Naive B cell (primary cell): ENCODE data around the gene TMEM191C. TPM values are rescaled to one million over a fixed set of nuclear protein-coding genes. Genes with fewer than 3 reads are reported as not detected.
"Not testable (repeated sequence)": the region's sequence is repeated elsewhere in the genome, so short reads cannot be mapped to it uniquely, and the experiment has no call there.

ENCODE experiments used
- ATAC-seq, 2 donors: fragments of 150-1000 bp; cut with Tn5 transposase; 2 replicates each; pipeline ENCODE4 v1.10.0; 2021; ENCODE audit warnings: low read depth in 2 of 2, mild to moderate bottlenecking in 2 of 2, moderate library complexity in 2 of 2
- DNase-seq: peaks from one replicate; pipeline ENCODE4 v3.0.0; 2022
- H3K27ac Mint-ChIP-seq, 6 donors: one replicate each; pipeline ENCODE4 v1.8.0; 2020 to 2022; ENCODE audit warnings: mild to moderate bottlenecking in 6 of 6, mixed read lengths in 6 of 6, moderate library complexity in 5 of 6, inconsistent platforms in 2 of 6
- H3K27me3 Mint-ChIP-seq, 3 donors: one replicate each; pipeline ENCODE4 v1.8.0; 2021 to 2022; ENCODE audit warnings: mixed read lengths in 3 of 3, mild to moderate bottlenecking in 1 of 3
- H3K36me3 Mint-ChIP-seq, 2 donors: one replicate each; pipeline ENCODE4 v1.8.0; 2020 to 2022; ENCODE audit warnings: mixed read lengths in 2 of 2, inconsistent platforms in 1 of 2, mild to moderate bottlenecking in 1 of 2
- H3K4me1 Mint-ChIP-seq, 3 donors: one replicate each; pipeline ENCODE4 v1.8.0; 2020 to 2022; ENCODE audit warnings: mixed read lengths in 3 of 3, inconsistent platforms in 1 of 3, mild to moderate bottlenecking in 1 of 3, moderate library complexity in 1 of 3
- H3K4me3 Mint-ChIP-seq, 8 donors: one replicate each; pipeline ENCODE4 v1.8.0; 2020 to 2022; ENCODE audit warnings: mild to moderate bottlenecking in 8 of 8, mixed read lengths in 8 of 8, moderate library complexity in 8 of 8, inconsistent platforms in 2 of 8
- H3K9me3 Mint-ChIP-seq, 7 donors: one replicate each; pipeline ENCODE4 v1.8.0; 2020 to 2022; ENCODE audit warnings: mixed read lengths in 7 of 7, mild to moderate bottlenecking in 5 of 7, inconsistent platforms in 2 of 7, moderate library complexity in 1 of 7
- polyA plus RNA-seq, 6 donors: library from polyadenylated mRNA; unstranded; fragments of 300-500 nt; fragmentation: Illumina TruSeq; gene quantifications; one replicate each; pipeline ENCODE4 v1.2.3, GENCODE V29; 2021; ENCODE audit warnings: low read depth in 6 of 6

Gene TMEM191C
- polyA plus RNA-seq: 1 to 10 TPM in 4 of 6 donors, under 1 TPM in 2; 0.62 to 2.5 (median 1.6) TPM

- peak within 1 kb of the TSS; percentile 86 to 97 (median 93) for H3K4me3 Mint-ChIP-seq
- H3K27ac Mint-ChIP-seq: peak within 1 kb of the TSS; percentile 87 to 99 (median 98)
- H3K4me1 Mint-ChIP-seq, H3K27me3 Mint-ChIP-seq, ATAC-seq, DNase-seq, H3K9me3 Mint-ChIP-seq, H3K36me3 Mint-ChIP-seq: not testable (repeated sequence)
Measured at GRCh38 chr22:21467337-21468193, at the start of gene TMEM191C. TSS of gene TMEM191C (plus strand) at chr22:21467387. CDS start at chr22:21467460, 73 bp downstream.

DNA sequence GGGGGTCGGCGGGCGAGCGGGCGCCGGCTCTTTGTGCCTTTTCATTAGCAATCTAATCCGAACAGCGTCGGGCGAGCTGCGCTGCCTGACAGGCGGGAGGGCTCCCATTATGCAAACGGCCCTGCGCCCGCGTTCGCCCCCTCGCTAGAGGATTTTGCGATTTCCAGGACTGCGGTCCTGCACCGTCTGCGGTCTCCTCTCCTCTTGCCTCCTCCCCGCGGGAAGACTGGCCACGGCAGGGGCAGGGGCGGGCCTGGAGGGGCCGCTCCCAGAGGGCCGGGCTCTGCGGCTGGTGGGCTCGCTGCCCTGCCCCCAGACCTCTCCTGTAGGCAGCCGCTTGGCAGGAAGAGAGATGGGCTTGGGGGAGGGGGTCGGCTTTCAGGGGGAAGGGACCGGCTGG lies 49.3 kb upstream of the TMEM191C start:
- H3K9me3 Mint-ChIP-seq, H3K36me3 Mint-ChIP-seq, H3K27ac Mint-ChIP-seq, DNase-seq, H3K27me3 Mint-ChIP-seq, H3K4me1 Mint-ChIP-seq: not testable (repeated sequence)
- ATAC-seq: peak; percentile 8 to 11
- peak overlapping the region in 5 of 8 donors; percentile 47 to 80 (median 61) for H3K4me3 Mint-ChIP-seq

GRCh38 chr22:21418974-21419638 lies 48.1 kb upstream of the TMEM191C start:
- H3K27me3 Mint-ChIP-seq, H3K4me1 Mint-ChIP-seq, DNase-seq, H3K9me3 Mint-ChIP-seq, H3K4me3 Mint-ChIP-seq, ATAC-seq, H3K36me3 Mint-ChIP-seq, H3K27ac Mint-ChIP-seq: not testable (repeated sequence)

- H3K9me3 Mint-ChIP-seq, H3K4me1 Mint-ChIP-seq, H3K36me3 Mint-ChIP-seq, H3K4me3 Mint-ChIP-seq, H3K27me3 Mint-ChIP-seq, H3K27ac Mint-ChIP-seq: not testable (repeated sequence)
- ATAC-seq (peak; percentile 74), DNase-seq (peak; percentile 14)
Measured at GRCh38 chr22:21420180-21420763, 46.9 kb upstream of the TMEM191C start.

GRCh38 chr22:21424084-21424709 lies 43.0 kb upstream of the TMEM191C start:
- H3K27ac Mint-ChIP-seq, H3K36me3 Mint-ChIP-seq, H3K27me3 Mint-ChIP-seq, ATAC-seq, H3K4me3 Mint-ChIP-seq, DNase-seq, H3K9me3 Mint-ChIP-seq, H3K4me1 Mint-ChIP-seq: not testable (repeated sequence)

- ATAC-seq, H3K4me1 Mint-ChIP-seq, H3K27ac Mint-ChIP-seq: not testable (repeated sequence)
Measured at GRCh38 chr22:21434378-21435233, 32.6 kb upstream of the TMEM191C start.

DNA sequence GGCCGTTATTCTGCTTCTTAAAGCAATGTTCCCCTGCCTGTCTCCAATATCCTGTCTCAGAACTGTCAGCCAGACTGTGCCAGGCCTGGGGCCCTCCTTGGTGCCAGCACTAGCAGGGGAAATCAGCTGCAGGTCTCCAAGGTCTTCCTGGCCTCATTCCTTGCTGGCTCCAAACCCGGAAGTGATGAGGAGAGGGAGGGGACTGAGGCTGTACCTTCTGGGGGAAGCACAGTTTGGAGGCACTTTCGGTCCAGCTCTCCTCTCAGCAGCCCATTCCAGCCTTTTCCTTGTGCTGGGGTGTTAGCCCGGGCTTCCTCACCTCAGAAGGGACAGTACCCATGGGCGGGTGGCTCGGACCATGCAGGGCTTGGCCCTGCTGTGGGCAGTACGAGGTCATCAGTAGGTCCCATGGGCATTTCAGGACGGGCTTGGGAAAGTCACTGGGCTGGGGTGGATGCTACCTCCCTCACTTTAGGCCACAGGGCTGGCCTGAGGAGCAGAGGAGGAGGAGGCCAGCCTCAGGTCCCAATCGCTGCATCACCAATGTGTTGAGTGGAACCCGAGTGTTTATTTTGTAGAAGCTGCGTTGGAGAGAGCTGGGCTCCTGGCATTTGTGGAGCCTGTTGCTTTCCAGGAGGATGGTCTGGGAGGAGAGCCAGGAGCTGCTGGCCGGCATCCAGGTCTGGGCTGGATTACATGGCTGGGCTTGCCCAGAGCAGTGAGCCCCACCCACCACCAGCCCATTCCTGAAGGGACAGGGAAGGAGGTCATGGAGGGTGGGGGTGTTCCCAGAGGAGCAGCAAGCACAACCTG lies 31.0 kb upstream of the TMEM191C start:
- not testable (repeated sequence) for H3K4me3 Mint-ChIP-seq, H3K4me1 Mint-ChIP-seq, H3K36me3 Mint-ChIP-seq, ATAC-seq, H3K27ac Mint-ChIP-seq, DNase-seq, H3K27me3 Mint-ChIP-seq, H3K9me3 Mint-ChIP-seq

More at GRCh38 chr22:21434378-21435233, 32.6 kb upstream of the TMEM191C start:
- not testable (repeated sequence) for H3K36me3 Mint-ChIP-seq, H3K27me3 Mint-ChIP-seq, DNase-seq, H3K9me3 Mint-ChIP-seq, H3K4me3 Mint-ChIP-seq

- not testable (repeated sequence) for H3K4me3 Mint-ChIP-seq, DNase-seq, H3K9me3 Mint-ChIP-seq, H3K27ac Mint-ChIP-seq, H3K4me1 Mint-ChIP-seq, ATAC-seq, H3K27me3 Mint-ChIP-seq, H3K36me3 Mint-ChIP-seq
Measured at GRCh38 chr22:21438013-21438412, 29.2 kb upstream of the TMEM191C start.

- not testable (repeated sequence) for H3K27ac Mint-ChIP-seq, H3K27me3 Mint-ChIP-seq, ATAC-seq, H3K4me1 Mint-ChIP-seq, DNase-seq, H3K36me3 Mint-ChIP-seq, H3K9me3 Mint-ChIP-seq, H3K4me3 Mint-ChIP-seq
Measured at GRCh38 chr22:21440018-21440636, 27.1 kb upstream of the TMEM191C start.

- not testable (repeated sequence) for H3K27ac Mint-ChIP-seq, DNase-seq, ATAC-seq, H3K4me3 Mint-ChIP-seq, H3K27me3 Mint-ChIP-seq, H3K4me1 Mint-ChIP-seq, H3K9me3 Mint-ChIP-seq, H3K36me3 Mint-ChIP-seq
Measured at GRCh38 chr22:21440676-21441075, 26.5 kb upstream of the TMEM191C start.

- not testable (repeated sequence) for H3K4me3 Mint-ChIP-seq, DNase-seq, H3K27me3 Mint-ChIP-seq, H3K9me3 Mint-ChIP-seq, H3K36me3 Mint-ChIP-seq, H3K27ac Mint-ChIP-seq, H3K4me1 Mint-ChIP-seq
- ATAC-seq: peak; percentile 12 to 20
Measured at GRCh38 chr22:21441170-21441569, 26.0 kb upstream of the TMEM191C start.

DNA sequence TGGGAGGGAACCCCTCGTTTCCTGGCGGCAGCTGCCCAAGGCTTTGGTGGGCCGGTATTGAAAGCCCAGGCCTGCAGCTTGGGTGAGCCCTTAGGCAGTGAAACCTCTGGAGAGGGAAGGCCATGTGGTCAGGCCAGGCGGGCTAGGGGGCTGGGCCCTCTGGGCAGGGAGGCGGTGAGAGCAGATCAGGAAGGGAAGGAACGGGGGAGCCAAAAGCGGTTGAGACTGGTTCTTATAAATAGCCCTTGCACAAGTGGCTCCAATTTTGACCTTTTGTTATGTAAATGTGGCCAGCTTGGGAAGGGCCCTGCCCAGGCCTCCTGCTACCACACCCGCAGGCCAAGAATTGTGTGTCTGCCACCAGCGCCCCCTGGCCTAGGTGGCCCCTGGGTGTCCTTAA lies 25.1 kb upstream of the TMEM191C start:
- not testable (repeated sequence) for H3K27me3 Mint-ChIP-seq, DNase-seq, H3K27ac Mint-ChIP-seq, H3K4me1 Mint-ChIP-seq, H3K4me3 Mint-ChIP-seq, H3K36me3 Mint-ChIP-seq, ATAC-seq, H3K9me3 Mint-ChIP-seq
